ENCODE results near the gene IL17RB.

Gene IL17RB

DNA sequence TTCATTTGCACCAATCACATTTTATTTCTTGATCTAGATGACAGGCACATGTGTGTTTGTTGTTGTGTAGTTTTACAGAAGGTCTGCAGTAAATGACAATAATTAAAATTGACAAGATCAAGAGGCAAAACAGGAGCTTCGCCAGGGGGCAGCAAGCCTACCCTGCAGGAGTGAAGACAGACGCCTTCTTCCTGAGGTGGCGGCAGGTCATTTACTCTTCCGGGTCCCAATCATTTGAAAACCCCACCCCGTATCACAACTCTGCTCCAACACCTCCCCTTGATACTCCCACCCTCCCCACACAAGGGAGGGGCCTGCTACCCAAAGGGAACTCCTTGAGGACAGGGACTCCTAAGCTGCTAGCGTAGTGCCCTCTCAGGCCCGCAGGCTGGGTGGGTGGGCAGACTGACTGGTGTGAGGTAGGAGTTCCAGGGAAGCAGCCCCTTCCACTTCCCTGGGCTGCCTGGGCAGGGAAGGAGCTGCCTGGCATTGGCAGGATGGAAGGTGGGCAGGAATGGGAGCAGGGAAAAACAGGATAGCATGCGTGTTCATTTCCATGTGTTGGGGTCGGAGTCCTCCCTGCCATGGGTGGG, 13.2 kb upstream of the IL17RB start:
- no peak for DNase-seq (ENCODE audit: low read depth)

DNA sequence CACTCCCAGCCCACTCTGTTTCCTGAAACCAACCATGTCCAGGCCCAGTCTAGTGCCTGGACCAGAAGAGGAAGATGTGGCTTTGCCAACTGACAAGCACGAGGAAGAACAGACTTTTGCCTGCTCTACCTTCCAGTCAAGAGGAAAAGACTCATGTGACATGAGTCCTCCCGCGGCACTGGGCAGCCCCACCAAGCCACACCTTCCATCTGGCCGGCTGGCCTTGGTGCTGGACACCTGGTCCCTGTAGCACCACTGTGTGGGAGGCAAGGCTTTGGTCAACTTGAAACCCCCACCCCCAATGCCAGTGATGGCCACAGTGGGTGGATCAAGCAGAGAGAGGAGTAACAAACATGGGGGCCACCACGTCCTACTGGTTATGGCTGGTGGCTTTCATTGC, 12.7 kb upstream of the IL17RB start:
- DNase-seq (ENCODE audit: low read depth) = no peak

DNA sequence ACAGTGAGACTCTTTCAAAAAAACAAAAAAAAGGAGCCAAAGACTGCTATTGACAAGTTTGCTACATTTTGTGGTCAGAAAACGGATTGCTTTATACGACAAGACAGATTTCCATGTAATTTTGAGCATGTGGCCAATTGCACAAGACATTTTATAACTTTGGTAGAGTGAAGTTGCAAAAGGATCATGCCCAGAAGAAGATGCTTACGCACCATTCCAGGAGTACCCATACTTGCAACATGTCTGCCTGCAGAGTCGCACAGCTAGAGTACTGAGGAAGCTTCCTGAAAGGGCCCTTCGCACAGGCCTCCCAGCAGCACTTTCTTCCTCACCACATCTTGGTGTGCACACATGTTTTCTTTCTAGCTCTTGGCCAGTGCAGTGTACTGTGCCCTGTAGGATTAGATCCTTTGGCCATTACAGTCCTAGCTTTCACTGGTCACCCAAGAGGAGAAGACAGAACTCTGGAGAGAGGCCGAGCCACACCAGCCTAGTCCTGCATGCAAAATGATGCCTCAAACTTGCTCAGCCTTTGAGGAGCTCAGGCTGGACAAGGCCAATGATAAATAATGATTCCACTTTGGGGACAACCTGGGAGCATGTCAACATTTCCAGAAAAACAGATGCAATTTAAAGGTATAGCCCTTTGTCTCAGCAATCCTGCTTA, 11.8 kb upstream of the IL17RB start:
- DNase-seq (ENCODE audit: low read depth) = no peak

DNA sequence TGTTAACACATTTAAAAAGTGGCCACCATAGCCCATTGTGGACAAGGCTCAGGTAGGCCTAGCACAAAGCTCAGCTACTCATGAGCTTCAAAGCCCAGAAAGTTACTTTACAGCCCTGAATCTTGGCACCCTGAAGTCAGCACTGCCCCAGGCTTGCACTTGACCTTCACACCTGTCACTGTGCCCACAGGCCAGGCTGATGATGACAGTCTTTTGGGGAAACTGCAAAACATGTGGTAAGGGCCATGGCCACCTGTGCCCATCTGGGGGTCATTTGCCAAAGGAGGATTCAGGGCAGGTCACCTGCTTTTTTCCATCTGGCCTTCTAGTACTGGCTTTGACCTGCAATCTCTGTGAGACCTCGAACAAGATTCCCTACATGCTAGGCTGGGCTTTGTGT, 11.1 kb upstream of the IL17RB start:
- no peak for DNase-seq (ENCODE audit: low read depth)

DNA sequence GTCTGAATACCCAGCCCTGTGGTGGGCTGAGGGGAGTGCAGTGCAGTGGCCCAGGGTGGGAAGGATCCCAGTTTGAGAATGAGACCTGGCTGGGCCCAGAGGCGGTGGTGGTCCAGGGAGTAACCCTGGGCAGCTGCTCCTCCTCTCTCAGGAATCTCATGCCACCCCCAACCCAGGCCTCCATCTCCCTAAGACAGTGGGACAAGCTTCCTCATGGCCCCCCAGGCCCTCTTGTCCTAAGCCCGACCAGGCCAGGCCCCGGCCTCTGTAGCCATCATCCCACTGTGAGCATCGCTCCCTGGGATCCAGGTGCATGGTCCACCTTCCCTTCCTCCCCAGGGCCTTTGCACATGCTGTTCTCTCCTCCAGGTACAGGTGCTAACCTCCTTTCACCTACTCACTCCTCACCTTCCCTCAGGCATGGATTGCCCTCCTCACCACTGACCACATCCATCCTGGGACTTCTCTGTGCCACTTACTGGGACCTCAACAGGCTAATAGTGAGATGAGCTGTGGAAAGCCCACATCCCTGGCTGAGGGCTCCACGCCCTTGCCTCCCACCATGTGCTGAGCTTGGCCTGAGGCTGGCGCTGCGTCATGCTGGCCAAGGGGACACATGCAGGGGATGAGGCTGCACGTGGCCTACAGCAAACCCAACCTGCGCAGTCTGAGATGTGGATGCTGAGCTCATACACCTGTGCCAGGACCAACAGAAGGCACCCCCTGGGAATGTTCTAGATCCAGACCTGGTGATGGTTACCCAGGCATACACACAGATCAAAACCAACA, 10.1 kb upstream of the IL17RB start:
- DNase-seq (ENCODE audit: low read depth) = no peak

DNA sequence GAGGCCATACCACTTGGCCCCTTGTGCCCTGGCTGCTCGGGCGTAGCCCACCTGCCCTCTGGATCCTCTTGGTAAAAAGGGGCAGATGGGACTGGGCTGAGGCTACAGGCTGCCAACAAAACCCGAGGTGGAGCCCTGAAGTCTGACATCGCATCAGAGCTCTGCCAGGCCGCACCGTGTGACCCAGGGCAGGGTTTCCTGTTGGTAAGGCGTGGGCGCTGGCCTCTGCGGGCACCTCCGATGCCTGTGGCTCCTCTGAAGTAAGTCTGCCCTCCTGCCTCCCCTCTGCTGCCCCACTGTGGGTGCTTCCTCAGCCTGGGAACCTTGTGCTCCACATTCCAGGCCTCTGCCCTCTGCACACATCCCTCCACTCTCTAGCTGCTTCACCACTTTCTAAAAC, 9.0 kb upstream of the IL17RB start:
- no peak for DNase-seq (ENCODE audit: low read depth)

DNA sequence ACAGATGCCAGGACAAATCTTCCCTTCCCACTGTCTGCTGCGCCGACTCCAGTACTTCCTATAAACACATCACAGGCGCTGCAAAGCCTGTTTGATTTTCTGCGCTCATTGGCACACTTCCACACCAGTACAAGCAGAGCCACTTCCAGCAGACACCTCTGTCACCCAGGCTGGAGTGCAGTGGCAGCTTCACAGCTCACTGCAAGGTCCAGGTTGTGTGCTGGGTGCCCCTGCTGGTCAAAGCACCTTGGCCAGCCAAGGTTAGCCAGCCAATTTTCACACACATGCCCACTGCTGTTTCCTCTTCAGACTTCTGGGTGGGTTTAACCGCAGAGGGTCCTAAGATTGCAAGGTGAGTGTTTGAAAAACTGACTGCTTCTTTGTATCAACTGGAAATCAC, 5.1 kb upstream of the IL17RB start:
- no peak for DNase-seq (ENCODE audit: low read depth)

DNA sequence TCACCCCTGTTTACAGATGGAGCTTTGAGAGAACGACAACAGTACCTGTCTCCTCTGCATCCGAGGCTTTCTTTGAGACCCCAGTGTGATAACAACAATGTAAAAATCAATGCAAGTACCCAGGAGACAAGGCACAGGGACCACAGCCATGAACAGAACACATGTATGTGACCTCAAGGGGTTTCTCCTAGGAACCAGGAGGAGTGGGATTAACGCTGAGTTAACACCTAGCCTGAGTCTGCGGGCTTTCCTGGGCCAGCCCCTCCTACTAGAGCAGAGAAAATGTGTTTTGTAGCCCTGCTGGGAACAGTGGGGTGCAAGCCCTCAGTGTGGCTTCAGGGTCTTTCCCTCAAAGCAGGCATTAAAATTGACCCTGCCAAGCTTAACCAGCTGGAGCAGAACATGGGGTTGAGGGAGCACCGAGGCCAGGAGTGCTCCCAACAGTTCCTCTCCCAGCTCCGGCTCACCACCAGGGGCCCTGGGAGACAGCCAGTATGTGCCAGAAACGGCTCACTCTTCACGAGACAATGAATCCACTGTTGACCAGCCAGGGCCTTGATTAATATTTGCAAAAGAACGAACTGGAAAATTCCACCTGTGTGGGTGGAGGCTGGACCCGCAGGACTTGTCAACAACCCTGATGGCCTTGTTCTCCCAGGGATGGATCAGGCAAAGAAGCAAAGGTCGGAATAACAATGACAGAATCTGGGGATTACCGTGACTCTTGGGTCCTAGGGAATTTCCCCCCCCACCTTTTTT, 3.8 kb upstream of the IL17RB start:
- no peak for DNase-seq (ENCODE audit: low read depth)

DNA sequence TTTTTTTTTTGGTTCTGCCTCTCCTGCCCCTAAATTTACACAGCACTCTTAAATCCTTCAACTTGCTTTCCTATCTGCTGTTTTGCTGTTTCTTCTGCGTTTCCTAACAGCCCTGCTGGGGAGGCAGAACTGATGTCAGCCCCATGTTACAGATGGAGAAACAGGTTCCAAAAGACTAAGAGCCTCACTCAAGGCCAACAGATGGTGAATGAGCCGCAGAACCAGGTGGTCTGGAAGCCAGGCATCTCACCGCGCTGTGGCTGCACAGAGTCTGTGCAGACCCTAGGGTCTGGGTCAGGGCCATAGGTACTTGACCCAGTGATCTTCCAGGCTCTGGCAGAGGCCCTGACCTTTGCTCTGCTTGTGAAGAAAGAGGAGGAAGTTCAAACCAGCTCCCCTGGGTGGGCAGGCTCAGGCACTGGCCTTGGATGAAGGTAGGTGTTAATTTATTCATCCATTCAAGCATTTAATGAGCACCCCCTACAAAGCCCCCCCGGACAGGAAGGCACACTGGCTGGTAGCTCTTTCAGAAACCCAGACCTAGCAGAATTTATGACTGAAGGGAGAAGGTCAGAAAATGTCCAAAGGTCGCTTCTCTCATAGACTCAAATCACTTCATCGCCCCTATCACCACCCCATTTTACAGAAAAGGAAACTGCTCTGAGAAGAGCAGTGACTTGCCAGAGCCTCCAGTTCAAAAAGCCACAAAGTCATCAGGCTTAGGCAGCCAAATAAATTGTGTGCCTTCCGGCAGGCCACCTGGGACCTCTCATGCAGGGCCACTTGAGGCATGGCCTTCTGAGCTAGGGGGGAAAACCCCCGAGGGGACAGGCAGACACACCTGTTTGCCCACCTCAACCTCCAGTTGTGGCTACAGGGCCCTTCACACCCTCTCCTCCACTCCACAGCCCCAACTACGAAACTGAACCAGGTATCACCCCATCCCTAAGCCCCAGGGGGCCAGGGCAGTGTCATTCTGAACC, 2.9 kb upstream of the IL17RB start:
- no peak for DNase-seq (ENCODE audit: low read depth)

DNA sequence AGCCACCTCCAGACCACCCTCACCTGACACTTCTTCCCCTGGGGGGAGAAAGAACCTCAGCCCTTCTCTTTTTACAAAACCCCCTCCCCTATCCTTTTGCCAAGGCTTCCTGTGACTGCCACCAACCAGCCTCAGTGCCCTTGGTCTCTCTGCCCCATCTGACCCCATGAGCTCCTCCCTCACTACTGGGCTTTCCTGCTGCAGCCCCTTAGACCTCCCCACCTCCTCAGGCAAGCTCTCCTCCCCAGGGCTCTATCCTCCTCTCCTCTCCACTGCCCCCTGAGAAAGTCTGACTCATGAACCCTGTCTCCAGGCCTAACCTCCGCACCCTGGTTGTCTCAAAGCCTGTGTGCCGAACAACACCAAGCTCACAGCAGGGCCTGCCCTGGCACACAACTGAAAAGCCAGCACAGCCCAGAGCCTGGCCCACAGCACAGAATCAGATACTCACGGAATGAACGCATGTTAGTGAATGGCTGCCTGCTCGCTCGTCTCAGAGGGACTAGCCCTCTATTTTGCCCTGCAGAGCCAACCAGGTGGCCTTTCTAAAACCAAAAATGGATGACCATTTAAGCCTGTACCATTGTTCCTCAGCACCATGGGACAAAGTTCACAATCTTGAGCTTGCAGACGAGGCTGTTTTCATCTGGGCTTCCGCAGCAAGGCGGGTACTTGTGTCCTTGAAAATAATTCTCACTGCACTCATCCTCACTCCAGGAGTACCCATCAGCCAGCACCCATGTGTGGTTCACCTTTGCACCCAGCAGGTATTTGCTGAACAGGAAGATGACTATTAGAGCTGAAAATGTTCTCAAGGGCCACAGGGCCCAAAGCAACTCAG, 1.9 kb upstream of the IL17RB start:
- DNase-seq (ENCODE audit: low read depth) = no peak

DNA sequence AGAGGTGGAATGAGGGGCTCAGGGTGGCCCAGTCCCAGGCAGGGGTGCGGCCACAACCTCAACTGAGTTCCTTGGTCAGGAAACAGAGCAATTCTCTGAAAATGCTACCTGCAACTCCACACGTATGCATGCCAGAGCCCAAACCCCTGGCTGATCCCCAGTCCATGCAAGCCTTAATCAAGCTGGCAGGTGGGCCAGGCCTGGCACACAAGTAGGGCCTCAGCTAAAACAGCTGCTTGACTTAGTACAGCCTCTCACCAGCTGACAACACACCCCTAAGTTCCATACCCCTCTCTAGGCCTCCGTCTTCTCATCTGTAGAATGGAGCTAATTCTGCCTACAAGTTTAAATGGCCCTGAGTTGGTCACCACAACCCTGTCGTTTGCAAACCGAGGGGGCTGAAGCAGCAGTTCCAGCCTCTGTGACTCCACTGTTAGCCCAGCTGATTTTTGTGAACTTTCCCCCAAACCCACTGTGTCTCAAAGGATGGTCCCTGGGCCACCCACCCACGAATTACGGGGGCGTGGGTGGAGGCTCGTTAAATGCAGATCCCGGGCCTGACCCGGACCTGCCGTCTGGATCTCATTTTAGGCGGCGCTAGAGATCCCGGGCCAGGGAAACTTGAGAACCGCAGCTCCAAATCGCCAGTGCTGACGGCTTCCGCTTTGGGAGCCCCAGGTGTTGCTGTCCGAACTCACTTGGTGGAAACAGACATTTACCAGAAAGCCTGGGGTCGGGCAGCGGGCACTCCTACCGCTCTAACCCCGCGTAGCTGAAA, 1.1 kb upstream of the IL17RB start:
- no peak for DNase-seq (ENCODE audit: low read depth)

DNA sequence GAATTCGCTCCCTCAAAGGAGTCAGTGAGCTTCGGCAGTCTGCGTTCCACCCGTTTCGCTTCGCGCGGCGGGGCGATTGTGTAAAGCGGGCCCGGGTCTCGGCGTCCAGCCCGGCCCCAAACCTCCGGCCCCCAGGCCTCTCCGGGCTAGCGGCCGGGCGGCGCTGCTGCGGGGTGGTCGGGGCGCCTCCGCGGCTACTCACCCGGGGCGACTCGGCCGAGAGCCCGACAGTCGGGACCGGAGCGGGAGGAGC, 561 bp upstream of the IL17RB start:
- no peak for DNase-seq (ENCODE audit: low read depth)

DNA sequence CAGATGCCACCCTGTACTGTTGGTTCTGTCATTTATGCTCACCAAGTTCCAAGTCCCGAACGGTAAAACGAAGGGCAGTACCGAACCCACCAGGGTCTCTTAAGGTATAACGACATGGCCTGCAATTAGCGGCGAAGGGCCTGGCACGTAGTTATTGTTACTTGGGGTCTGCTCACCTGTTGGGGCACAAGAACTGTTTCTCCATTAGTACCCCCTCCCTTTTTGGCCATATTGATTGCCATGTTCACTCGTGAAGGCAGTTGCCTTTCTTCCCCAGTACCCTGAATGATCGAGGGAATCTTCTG, 435 bp downstream of the IL17RB start:
- DNase-seq (ENCODE audit: low read depth) = no peak

DNA sequence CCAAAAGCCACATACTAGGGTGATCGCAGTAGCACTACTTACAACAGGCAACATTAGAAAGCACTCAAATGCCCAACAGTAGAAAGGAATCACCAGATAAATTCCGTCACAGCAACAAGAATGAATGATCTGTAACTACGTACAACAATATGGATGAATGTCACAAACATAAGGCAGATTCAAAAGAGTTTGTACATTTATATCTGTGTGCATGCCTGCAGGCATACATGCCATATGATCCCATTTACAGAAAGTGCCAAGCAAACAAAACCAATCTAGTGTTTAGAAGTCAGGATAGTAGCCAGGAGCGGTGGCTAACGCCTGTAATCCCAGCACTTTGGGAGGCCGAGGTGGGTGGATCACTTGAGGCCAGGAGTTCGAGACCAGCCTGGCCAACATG, 3.5 kb downstream of the IL17RB start:
- DNase-seq (ENCODE audit: low read depth) = no peak

DNA sequence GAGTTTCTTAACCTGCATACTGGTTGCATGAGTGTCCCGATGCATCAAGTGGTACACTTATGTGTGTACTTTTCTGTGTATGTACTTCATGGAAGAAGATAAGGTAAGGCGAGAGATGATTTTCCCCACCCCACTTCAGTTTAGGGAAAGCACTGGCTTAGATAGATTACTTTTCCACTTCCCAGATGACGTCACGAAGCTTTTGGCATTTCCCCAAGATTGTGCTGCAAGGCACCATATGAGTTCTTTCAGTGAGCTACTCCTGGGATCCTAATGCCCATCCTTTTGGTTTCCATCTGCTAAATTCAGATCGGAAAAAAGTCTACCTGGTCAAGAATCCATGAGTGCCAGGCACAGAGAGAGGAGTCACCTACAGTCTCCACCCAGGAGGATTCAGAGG, 4.5 kb downstream of the IL17RB start:
- no peak for DNase-seq (ENCODE audit: low read depth)

DNA sequence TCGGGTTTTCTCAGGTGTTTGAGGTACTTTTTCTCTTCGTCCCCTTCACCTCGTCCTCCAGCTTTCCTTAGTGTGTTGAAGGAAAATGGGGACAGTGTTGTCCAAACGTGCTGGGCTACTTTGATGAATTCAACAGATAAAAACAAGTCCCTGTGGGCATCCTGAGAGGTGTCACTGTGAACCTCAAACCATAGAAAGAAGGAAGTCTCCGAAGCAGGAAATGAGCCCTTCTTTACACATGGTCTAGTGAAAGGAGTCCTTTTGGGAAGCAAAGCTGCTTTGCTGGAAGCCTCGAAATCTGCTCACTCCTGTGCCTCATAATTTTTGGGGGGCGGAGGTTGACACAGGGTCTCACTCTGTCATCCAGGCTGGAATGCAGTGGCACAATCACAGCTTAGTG, 10.6 kb downstream of the IL17RB start:
- DNase-seq (ENCODE audit: low read depth) = no peak

DNA sequence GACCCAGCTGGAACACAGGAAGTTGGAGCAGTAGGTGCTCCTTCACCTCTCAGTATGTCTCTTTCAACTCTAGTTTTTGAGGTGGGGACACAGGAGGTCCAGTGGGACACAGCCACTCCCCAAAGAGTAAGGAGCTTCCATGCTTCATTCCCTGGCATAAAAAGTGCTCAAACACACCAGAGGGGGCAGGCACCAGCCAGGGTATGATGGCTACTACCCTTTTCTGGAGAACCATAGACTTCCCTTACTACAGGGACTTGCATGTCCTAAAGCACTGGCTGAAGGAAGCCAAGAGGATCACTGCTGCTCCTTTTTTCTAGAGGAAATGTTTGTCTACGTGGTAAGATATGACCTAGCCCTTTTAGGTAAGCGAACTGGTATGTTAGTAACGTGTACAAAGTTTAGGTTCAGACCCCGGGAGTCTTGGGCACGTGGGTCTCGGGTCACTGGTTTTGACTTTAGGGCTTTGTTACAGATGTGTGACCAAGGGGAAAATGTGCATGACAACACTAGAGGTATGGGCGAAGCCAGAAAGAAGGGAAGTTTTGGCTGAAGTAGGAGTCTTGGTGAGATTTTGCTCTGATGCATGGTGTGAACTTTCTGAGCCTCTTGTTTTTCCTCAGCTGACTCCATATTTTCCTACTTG, 11.9 kb downstream of the IL17RB start:
- DNase-seq (ENCODE audit: low read depth) = no peak

DNA sequence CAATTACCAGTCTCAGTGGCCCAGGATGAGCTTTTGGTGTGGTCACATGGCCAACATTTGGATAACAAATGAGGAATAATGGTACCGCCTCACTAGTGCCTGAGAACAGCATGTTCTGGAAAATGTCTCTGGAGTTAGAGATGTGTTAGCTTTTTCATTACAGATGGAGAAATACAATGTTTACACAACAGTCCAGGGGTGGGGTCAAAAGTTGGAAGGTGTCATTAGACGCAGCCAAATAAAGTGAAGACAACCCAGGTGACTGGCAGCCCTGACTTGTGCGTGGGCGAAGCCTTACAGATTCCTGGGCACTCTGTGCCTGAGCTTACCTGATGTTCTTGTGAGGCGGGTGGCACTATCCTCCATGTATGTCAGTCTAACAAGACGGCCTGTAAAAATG, 12.8 kb downstream of the IL17RB start:
- no peak for DNase-seq (ENCODE audit: low read depth)

DNA sequence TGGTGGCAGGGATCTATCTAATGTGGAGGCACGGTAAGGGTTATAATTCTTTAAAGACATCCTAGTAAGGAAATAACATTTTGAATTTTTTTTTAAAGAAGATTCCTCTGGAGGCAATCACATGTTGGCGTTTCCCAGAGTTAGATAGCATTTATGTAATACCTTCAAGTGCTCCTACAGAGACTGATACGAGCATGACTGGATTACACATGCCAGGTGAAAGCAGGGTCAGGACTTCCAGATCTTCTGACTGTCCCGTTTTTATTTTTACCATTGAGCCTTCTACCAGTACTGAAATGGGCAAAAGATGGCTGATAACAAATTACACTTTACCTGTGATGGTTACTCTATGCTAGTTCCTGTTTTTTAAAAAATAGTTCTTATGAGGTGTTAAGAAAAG, 13.8 kb downstream of the IL17RB start:
- DNase-seq (ENCODE audit: low read depth) = no peak

DNA sequence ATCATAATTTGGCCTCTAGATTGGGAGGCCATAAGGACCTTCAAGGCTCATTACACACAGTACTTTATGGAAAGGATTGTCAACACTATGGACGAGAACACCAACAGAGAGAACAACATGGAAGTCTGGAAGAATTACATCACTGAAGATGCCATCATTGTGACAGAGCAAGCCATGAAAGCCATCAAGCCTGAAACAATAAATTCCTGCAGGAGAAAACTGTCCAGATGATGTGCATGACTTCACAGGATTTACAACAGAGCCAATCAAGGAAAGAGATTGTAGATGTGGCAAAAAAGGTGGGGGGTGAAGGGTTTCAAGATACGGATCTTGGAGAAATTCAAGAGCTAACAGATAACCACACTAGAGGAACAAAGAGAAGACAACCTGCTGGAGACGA, 15.9 kb downstream of the IL17RB start:
- DNase-seq (ENCODE audit: low read depth) = no peak
